COLO668 (cell line): ENCODE data around the gene ANKRD13B.

Experiments used
- DNase-seq: peaks from one replicate; lab custom pipeline; 2025; ENCODE audit not compliant: unreplicated experiment; lab: John Stamatoyannopoulos, UW

Gene ANKRD13B

DNA sequence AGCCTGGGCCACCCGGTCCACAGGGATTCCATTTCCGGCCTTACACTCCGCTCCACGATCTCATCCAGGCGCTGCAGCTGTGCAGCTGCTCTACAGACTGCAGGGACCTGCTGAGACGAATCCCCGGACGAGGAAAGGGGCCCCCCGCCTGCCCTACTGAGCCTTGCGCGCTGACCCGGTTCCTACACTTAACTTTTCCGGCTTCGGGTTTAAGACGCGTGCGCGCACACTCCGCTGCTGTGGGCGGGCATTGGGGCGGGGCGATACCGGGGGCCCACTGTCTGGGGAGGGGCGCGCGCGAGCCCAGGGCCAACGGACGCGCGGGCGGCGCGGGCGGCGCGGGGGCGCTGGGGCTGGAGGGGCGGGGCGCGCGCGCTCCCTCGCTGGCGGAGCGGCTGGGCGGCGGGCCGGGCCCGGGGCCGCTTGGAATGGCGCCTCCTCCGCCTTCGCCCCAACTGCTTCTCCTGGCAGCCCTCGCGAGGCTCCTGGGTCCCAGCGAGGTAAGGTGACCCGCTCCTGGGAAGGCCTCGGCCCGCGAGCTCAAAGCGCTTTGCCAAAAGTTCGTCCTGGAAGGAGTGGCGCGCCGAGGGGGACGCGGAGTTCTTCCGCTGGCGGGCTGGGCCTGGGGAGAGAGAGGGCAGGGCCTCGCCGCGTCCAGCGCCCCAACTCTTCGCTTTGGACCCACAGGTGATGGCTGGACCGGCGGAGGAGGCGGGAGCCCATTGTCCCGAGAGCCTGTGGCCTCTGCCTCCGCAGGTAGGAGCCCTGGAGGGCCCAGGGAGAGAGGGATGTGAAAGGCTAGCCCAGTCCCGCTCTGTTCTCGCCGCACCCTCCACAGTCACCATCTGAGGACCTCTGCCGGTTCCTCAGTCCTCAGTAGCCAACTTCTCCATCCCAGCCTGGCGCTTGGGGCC, 24.3 kb upstream of the ANKRD13B start, which contains the start of gene TP53I13:
TP53I13 (plus strand) TSS at position 371 of the 914 bp plus-strand sequence; CDS start at position 429, 58 bp downstream.
- DNase-seq = peak; percentile 76

DNA sequence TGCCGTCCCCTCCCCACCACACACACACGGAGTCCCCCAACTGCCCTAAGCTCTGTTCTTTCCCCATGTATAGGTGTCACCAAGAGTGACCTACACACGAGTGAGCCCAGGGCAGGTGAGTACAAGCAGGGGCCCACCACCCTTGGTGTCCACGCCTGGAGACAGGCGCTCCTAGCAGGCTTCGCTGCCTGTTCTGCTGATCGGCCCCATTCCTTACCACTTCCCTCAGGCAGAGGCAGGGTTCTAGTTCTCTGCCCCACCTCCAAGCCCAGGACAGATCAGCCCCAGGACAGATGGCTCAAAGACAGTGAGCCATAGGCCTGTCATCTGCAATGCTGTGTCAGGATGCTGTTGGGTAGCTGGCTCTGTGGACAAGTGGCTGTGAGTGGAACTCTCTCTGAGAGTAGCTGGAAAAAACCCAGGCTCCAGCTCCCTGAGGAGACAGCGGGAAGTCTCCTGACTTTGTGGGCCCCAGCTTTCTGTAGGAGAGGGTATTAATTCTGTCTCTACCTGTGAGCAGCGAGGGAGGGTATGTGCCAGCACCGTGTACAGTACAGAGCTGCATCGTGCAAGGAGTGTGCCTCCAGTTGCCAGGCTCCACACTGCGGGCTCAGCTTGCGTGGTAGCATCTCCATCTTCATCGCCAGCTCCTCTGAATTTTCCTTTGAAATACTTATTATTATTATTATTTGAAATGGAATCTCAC, 23.5 kb upstream of the ANKRD13B start:
- DNase-seq = no peak

DNA sequence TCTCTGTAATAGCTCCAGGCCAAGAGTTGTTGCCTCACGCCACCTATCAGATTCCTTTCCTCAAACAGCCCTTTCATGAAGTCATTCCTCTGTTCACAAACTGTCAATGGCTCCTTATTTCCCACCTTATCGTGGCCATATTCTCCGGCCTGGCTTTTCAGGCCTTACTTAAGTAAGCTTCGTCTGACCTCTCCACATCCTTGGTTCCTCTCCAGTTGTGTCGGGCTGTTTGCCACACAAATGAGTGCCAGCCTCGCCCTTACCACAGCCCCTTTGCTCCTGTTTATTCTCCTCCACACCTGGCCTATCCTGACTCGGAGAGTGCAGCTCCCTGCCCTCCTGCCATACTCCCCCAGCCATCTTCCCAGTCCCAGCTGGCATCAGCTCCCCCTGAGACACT, 22.4 kb upstream of the ANKRD13B start:
- no peak for DNase-seq

DNA sequence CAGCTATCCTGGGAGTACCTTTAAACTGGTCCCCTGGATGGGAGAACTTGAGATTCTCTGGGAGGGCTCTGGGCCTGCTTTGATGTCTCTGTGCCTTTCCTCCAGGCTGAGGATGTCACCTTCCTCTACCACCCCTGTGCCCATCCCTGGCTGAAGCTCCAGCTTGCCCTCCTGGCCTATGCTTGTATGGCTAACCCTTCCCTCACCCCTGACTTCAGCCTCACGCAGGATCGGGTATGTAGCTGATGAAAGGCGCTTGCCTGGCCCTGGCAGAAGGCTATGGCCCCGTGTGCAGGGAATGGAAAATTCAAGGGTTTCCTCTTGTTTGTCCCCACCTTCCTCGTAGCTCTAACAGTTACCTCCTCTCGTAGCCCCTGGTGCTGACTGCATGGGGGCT, 21.4 kb upstream of the ANKRD13B start:
- no peak for DNase-seq

DNA sequence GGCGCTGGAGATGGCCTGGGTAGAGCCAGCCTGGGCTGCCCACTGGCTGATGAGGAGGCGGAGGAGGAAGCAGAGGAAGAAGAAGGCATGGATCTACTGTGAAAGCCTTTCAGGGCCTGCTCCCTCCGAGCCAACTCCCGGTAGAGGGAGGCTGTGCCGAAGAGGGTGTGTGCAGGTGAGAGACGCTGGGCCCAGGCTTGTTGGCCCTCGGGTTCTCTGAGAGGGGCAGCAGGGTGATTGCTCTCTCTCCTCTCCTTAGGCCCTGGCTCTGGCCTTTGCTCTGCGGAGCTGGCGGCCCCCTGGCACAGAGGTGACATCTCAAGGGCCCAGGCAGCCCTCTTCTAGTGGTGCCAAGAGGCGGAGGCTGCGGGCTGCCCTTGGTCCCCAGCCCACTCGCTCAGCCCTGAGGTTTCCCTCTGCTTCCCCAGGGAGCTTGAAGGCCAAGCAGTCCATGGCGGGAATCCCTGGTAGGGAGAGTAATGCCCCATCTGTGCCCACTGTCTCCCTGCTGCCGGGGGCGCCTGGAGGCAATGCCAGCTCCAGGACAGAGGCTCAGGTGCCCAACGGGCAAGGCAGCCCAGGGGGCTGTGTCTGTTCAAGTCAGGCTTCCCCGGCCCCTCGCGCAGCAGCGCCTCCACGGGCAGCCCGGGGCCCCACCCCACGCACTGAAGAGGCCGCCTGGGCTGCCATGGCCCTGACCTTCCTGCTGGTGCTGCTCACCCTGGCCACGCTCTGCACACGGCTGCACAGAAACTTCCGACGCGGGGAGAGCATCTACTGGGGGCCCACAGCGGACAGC, 20.9 kb upstream of the ANKRD13B start:
- DNase-seq = no peak

DNA sequence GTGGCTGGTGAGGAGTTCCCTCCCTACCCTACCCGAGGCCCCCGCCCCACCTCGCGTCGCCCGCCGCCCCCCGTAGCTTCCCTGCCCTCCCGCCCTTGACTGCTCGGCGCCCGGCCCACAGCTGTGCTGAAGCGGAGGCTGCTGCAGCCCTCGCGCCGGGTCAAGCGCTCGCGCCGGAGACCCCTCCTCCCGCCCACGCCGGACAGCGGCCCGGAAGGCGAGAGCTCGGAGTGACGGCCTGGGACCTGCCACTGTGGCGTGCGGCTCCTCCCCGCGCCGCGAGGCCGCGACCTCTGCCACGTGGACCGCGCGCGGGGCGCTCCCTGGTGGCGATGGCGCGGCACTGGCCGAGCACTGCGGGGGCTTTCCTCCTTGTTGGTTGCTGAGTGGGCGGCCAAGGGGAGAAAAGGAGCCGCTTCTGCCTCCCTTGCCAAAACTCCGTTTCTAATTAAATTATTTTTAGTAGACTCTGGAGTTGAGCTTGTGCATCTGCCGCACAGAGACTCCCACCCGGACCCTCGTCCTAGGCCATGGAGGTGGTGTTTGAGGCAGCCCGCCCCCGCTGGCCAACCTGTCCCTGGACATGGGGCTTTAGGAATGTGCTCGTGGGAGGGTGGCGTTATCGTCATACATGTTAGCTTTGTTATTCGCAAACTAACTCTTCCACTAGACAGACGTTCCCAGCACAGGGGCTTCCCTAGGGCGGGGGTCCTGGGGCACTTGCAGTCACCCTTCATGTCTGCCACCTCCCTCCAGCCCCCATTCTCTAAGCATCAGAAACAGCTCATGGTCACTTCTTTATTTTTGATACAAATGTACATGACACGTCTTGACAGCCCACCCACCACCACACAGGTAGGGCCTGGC, 20.0 kb upstream of the ANKRD13B start:
- DNase-seq = no peak

DNA sequence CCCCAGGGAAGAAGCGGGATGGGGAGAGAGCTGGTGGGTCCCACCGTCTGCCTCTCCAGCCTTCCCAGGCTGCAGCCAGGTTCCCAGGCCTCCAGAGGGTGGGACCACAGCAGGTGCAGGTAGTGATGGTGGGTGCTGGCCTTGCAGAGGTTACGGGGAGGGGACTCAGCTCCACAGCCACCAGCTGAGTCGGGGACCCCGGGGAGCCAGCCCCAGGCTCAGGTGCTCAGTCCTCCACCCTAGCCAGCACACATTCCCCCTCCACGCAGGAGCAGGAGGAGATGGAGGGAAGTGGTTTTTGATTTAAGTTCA, 19.4 kb upstream of the ANKRD13B start:
- no peak for DNase-seq

DNA sequence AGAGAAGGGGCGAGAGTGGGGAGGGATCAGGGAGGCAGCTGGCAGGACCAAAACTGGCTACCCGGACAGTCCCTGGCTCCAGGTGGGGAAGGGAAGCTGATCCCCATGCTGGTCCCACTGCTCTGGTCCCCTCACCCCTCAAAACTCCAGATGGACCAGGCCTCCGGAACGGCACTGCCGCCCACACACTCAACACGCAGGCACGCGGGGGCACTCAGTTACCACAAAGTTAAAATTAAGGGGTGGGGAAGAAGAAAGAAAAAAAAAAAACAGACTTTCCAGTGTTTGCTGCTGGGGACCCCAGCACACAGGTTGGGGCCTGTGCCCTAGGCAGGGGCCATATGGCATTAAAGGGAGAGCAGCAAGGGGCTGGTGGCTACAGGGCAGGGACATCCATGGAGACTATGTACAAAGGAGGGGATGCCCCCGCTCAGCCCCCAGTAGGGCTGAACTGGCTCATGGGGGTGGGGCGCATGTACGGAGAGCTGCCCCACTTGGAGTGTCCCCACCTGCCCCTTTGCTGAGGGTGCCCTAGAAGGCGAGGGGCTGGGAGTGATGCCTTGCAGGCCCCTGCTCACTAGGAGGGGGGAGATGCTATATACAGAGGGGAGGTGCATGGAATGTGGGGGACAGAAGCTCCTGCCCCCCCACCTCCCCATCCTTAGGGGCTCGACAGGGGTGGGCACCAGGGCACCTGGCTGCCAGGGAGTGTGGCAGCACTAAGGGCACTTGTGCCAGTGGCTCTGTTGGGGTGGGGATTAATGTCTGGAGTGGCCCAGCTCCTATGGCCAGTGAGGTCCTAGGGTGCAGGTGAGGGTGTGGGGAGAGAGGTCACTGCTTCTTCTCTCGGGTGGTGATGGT, 18.8 kb upstream of the ANKRD13B start:
- DNase-seq = no peak

DNA sequence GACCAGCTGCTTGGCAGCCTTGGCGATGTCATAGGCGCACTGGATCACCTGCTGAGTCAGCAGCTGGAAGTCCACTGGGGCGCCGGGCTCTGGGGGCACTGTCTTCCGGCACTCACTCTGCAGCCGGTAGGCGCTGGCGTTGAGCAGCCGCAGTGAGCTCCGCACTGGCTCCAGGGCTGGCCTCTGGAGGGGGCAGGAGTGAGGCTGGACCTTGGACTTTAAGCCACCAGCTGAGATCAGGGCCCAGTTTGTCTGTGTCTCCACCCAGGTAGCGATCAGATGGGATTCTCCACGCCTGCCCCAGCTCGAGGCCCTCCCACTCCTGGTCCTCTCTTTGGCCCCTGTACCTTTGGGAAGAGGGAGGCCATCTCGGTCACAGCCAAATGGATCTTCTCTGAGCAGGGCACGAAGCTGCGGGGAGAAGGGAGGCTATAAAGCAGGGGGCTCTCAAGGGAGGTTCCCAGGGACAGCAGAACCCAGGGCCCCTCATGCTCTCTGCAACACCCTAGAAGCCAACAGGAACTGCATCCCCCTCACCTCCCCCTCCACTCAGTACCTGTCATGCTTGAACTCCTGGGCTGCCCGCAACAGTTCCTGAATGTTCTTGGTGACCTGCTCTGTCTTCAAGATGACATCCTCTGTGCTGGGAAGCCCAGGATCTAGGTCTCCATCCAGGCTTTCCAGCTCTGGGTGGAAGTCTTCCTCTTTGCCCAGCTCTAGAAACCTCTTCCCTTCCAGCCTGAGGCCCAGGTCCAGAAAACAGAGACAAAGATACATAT, 18.0 kb upstream of the ANKRD13B start:
- DNase-seq = peak; percentile 42

DNA sequence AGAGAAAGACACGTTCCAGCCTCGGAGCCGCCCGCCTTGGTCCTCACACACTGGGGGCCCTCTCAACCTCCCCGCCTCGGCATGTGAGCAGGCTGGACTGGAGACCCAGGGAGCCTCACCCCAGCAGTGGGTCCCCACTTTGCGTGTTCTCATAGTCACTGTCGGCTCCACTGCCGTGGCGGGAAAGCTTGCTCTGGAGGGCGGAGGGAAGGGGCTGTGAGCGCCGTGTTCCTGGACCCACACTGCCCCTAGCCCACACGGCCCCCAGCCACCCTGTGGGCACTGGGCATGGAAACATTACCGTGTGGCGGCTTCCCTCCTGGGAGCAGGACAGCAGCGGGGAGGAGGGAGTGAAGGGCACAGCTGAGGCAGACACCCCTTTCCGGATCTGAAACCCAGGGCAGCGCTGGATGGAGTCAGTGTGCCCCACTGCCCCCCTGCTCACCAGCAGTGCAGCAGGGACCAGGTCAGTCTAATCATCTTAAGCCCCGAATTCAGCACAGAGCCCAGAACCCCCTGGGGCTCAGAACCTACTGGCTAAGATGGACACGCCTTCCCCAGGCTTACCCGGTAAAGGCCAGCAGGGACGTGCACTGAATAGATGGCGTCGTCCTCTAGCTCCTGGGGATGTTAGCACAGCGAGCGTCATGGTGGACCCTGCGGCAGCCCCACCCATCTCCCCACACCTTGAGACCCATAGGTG, 17.3 kb upstream of the ANKRD13B start:
- DNase-seq = no peak

DNA sequence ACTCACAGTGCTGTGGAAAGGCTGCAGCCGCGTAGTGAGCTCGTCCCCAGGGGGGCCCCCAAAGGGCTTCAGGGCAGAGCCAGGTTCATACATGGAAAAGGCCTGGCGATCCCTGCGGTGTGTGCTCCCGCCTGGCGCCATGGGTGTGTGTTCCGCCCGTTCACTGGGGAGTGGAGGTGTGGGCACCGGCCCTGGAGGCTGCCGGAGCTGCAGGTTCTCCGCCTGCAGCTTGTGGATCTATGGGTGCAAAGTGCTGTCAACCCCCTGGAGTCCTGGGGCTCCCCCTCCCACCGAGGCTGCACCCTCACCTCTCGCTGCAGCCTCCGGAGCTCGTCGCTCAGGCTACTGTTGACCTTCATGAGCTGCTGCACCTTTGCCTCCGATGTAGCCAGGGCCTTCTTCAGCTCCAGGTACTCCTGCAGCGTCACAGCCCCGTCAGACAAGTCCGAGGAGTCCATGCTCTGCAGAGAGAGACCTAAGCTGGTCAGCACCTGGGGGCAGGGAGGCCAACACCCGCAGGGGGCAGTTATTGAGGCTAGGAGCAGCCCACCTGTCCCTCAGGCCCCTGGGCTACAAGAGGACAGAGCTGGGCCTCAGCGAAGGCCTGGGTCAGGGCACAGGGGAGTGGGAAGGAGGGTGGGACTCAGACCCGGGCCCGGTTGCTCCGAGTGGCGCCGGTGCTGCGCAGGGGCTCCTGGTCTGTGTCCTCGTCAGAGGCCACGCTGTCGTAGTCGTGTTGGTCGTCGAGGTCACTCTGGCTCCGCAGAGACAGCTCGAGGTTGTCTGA, 16.5 kb upstream of the ANKRD13B start:
- DNase-seq = no peak

DNA sequence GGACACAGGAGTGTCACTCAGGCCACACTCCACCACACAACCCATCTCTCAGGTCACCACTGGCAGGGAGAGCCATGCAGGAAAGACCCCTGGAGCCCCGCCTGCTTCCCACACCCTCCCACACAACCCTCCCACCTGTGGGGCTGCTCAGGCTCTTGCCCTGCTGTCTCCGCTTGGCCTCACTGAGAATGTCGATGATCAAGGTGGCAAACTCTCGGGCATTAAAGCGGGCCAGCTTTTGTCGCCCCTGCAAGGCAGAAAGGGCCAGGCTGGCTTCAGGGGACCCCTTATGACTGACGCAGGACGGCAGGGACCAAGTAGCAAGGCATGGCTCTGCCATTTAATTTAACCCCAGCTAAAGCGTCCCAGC, 15.9 kb upstream of the ANKRD13B start:
- no peak for DNase-seq

DNA sequence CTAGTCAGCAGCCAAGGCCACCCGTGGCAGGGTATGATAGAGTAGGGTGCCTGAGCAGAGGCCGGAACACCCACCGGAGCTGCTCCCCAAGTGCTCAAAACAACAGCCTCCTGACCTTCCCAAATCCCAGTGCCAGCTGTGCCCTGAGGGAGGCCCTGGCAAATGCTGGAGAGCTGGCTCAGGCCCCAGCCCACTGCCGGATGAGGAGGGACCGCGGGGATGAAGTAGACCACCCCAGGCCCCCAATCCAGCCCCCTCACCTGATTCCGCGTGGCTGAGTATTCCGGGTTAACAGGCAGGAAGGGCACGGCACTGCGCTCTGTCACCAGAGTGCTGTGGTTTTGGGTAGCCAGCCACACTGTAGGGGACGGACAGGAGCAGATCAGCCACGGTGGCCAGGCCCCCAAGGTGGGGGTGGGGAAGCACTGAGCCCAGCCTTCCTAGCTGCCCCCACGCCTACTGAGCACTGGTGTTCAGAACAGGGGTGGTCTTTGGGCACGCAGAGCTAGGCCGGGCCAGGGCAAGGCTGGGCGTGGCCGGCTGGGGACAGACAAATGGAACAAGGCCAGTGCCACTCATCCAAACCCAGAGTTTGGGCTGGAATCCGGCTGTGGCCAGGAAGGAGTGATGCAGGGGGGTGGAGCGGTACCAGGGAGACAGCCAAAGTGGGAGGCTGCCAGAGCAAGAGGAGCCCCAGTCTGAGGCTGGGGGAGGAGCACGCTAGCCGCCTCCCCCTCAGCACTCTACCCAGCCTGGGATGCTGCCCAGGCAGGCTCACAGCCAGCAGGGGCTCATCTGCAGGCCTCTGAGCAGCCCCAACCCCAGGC, 15.3 kb upstream of the ANKRD13B start:
- no peak for DNase-seq

DNA sequence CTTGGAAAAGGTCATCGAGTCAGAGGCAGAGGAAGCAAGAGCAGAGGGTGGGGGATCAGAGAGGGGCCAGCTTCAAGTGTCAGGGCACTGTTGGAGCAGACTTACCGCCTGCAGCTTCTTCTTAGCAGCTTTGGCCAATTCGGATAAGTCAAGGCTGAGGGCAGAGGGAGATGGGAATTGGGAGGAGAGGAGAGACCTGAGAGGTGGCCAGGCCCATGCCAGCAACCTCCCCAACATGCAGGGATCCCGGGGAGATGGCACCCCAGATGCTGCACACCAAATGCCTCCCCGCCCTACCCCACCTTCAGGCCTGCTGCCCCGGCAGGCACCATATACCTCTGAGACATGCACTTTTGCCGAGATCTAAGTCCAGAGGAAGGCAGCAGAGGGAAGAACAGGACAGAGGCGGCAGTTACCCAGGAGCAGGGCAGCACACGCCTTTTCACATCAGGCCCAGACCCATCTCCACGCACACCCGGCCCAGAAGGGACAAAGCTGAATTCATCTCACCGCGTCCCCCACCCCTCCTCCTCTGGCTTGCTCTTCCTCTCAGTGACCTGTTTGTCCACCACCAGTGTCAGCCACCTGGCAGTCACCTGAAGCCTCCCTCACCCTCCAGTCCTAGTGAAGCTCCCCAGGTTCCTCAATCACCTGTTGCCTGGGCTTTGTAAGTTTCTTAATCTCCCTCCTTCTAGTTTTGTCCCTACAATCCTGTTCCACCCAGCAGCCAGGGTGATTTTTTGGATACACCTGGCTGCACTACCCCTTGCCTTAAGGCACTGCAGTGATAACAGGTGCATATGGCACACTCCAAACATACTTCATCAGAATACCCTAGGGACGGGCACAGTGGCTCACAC, 14.1 kb upstream of the ANKRD13B start:
- DNase-seq = no peak

DNA sequence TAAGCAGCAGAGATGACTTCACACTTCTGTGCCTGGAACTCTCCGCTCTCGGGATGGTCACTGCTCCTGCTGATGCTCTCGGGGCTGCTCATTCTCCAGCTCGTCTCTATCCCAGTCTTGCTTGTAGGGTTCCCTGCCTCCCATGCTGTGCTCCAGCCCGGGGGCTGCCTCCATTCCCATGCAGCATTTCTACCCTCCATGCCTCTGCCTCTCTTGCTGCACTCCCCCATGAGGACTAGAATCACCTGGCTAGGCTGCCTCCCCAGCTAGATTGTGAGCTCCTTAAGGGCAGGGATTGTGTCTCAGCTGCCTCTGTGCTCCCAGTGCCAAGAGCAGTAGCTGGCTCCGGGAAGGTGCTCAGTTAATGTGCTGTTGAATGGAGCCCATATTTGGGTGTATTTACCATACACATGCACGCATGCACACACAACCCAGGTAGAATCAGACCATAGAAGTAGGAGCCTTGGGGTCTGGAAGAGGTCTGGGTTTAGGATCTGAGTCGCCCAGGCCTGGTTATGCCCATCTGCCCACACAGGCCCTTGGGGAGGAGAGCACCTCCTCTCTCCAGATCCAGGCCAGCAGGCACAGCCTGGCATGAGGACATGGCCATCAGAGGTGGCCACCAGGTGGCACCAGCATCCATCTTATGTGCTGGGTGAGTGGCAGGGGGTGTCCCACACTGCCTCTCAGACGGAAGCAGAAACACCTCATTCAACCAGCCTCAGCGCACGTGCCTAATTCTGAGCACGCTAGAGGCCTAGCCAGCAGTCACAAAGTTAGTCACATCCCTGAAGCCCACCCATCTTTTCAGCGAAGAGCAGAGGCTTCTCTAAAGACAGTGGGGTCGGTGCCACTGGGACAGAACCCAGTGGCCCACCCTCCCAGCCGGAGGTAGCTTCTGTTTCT, 12.8 kb upstream of the ANKRD13B start:
- peak; percentile 76 for DNase-seq
